LHCN-M2 (cell line): ENCODE measurements around the gene MAP3K21. TPM values are rescaled to one million over a fixed set of nuclear protein-coding genes. Genes with fewer than 3 reads are reported as not detected.

Experiments
- DNase-seq: peaks from one replicate; pipeline ENCODE4 v3.0.0-alpha.2; 2012; ENCODE audit warnings: low read depth
- polyA plus RNA-seq: library from polyadenylated mRNA; unstranded; fragments of >200 nt; gene quantifications from one replicate; pipeline ENCODE4 v1.2.1, GENCODE V29; 2012; ENCODE audit warnings: missing spikeins
- total RNA-seq: library from RNA; depleted of rRNA; stranded (reverse); fragments of >200 nt; gene quantifications from 2 replicates; pipeline ENCODE4 v1.2.3, GENCODE V29; 2014; rRNA removed

Gene MAP3K21
- total RNA-seq = under 0.01 TPM in 1 of 2 replicates, not detected in the other
- polyA plus RNA-seq = not detected

- no peak for DNase-seq
Observed at GRCh38 chr1:233327651-233328141, at the start of gene MAP3K21. MAP3K21 (plus strand) TSS chr1:233327724; CDS start chr1:233328029, 305 bp downstream.

- no peak for DNase-seq
Observed at GRCh38 chr1:233278631-233279030, 48.9 kb upstream of the MAP3K21 start.

DNA sequence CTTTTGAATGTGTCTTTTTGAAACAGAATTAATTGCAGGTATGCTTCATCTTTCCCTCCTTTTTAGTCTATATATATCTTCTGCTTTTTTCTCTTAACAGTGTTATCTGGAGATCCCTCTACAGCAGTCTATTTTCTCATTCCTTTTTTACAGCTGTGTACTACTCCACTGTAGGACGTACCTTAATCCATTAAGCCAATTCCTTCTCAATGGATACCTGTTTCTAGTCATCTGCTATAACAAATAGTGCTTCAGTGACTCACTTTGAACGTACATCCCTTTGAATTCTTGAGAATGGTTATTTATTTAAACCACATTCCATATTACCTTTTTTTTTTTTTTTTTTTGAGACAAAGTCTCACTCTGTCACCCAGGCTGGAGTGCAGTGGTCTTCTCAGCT is 47.6 kb upstream of the MAP3K21 start:
- no peak for DNase-seq

DNA sequence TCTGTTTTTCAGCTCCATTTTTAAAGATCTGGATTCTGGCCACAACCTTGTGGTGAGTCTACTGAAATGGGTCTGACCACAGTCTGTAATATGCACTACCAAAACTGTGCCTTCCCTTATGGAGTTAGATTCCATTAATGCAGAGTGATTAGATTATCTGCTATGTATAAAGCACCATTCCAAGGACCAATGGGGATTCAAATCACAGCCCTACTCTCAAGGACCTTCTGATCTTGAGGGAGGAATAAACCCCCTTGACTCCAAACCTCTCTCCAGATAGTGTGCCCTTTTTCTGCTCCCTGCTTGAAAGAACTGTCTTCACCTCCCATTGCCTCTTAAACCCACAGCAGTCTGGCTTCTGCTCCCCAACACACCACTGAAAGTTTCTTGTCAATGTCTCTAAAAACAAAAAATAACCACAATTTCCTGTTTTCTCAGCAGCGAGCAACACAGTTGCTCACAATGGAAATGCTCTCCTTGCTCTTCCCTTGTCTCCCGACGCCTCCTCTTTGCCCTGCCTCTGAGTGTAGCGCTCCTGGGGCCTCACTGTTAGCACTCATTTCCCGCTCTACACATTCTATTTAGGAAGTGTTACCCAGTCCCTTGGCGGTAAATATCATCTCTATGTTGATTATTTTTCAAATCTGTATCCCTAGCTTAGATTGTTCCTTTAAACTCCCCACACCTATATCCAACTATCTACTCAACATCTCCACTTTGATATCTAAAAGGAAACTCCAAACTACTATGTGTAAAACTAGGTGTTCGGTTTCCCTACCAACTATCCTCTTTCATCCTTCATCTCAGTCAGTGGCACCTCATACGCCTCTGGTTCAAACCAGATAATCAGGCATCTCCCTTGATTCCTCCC is 45.6 kb upstream of the MAP3K21 start:
- peak; percentile 65 for DNase-seq

DNA sequence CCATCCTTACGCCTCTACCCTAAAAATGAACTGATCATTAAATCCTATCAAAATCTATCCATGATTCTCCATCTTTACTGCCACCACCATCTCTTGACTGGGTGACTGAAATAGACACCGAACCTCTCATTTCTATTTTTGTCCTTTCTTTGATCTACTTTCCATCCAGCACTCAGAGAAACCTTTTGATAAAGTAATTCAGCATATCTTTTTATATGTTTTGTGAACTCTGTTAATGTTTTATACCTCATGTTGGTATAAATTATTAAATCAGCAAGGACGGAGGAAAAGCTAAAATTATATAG is 45.0 kb upstream of the MAP3K21 start:
- DNase-seq = no peak

DNA sequence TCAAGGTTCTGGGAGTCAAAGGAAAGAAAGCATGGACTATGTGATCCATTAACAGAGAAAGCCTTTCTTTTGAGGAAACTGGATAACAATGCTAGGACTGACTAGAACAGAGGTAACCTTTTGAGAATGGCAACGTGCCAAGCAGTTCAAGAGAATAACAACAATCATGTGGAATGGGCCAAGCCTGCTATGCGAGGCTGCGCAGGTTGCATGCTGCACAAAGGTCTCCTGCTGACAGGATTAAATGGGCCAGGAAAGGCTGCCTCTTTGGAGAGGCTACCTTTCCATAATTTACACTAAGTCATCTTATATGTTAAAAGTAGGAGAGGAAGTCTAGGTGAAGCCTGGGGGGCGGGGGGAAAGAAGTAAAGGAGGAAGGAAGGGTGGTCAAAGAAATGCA is 37.8 kb upstream of the MAP3K21 start:
- no peak for DNase-seq

- DNase-seq = no peak
Observed at GRCh38 chr1:233290396-233291034, 37.0 kb upstream of the MAP3K21 start.

DNA sequence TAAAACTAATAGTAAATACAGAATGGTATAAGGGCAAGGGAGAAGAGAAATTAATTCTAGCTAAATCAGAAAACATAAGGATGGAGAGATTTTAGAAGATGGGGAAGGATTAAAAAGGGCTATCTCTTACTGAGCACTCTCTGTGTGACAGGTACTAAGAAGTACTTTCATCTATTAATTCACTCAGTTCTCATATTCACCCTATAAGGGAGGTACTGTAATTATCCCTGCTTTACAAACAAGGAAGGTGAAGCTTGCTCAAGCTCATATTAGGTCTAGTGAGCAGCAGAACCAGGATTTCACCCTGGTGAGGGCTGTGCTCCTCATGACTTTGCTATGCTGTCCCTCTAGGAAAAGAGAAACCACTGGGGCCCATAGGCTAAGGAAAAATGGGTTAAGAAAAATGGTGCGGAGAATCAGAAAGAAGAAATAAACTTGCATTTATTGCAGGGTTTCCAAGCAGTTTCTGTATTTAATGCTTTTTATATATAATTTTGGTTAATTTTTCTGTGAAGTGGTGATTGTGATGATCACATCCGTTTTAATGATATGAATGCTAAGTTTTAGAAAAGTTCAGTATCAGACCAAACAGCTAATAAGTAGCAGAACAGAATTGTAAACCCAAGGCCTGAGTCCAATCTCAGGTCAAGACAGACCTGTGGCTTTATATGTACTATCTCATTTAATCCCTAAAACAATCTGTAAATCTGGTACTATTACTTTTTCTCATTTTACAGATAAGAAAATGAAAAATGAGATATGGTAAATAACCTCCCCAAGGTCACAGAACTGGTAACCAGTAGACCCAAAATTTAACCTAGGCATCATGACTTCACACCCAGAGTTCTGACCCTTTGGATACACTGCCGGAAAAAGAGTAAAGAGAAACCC is 33.7 kb upstream of the MAP3K21 start:
- no peak for DNase-seq

DNA sequence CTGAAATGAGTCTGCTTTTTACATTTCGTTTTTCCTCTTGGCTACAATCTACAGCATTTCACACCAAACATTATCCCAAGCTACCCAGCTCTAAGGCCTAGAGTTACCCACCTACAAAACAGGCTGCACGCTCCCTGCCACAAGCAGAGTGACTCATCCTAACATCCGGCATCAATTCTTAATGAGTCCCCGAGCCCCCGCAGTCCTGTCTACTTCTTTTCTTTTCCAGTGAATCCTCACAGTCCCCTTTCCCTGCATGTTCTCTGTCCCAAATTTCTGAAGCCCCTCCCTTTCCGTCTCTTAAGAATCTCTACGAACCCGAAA is 32.6 kb upstream of the MAP3K21 start:
- DNase-seq = peak; percentile 63

- DNase-seq = peak; percentile 48
Observed at GRCh38 chr1:233295237-233295974, 32.1 kb upstream of the MAP3K21 start, which contains the start of gene PCNX2. PCNX2 (minus strand) TSS chr1:233295725; CDS start chr1:233295478, 247 bp downstream.

DNA sequence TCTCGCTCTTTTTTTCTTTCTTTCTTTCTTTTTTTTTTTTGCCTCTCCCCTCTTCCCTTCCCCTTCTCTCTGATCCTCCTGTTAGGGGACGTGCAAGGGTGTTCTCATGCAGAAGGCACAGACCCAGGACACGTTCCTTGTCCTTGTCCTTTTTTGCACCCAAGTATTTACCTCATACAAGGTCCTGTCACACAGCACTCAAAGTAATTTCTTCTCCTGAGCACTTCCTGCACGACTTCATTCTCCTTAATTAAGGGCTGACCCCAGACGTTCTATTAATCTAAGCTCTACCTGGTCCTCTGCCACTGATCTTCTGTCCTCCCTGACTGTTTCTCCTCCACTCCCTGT is 31.6 kb upstream of the MAP3K21 start:
- no peak for DNase-seq

DNA sequence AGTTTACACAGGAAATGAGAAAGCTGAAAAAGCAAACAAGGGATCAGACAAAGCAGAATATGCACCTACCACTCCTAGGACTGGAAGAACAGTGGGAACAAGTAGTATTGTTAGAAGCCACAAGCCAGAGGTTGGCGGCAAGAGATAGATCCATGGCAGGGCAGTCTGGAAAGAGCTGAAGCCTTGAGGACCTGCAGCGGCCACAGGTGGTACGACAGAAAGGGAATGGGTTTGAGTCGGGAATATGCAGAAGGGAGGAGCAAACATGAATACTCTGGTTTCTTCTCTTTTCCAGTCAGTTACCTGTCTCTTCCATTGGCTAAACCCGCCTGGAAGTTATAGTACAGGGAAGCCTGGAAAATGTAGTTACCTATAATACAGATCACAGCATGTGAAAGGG is 28.1 kb upstream of the MAP3K21 start:
- no peak for DNase-seq

- DNase-seq = no peak
Observed at GRCh38 chr1:233300326-233300725, 27.2 kb upstream of the MAP3K21 start.

- DNase-seq = peak; percentile 19
Observed at GRCh38 chr1:233304489-233305102, 22.9 kb upstream of the MAP3K21 start.

- DNase-seq = no peak
Observed at GRCh38 chr1:233313434-233314155, 13.9 kb upstream of the MAP3K21 start.

DNA sequence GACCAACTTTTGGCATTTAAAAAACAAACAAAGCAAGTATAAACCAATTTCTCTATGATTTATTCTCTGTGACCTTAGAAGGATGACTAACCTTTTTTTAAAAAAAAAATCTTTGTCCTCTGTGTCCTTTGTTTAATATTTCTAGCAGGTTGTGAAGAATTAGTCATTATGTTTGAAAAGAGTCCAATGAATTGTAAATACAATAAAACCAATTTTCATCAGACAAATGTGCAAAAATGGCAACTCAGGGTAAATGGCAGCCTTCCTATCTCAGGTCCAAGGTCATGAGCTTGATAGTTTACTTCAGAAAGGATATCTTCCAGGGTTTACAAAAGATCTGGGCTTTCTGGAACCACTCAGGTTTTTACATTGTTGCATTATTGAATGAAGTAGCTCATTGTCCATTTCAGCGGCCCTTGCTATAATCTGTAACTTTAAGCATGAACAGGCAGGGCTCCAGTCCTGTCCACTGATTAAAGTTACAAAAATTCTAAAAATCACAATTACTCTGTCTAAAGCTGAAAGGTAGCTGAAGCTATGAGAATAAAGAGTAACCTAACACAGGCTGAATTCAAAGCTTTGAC is 11.7 kb upstream of the MAP3K21 start:
- no peak for DNase-seq

GRCh38 chr1:233316473-233316872 is 11.1 kb upstream of the MAP3K21 start:
- no peak for DNase-seq

GRCh38 chr1:233319272-233319671 is 8.3 kb upstream of the MAP3K21 start:
- no peak for DNase-seq

- DNase-seq = no peak
Observed at GRCh38 chr1:233320023-233320422, 7.5 kb upstream of the MAP3K21 start.

- no peak for DNase-seq
Observed at GRCh38 chr1:233323718-233324117, 3.8 kb upstream of the MAP3K21 start.
